Amniotic stem cell (primary cell): ENCODE measurements around the gene CTNNA2.
"Not testable (repeated sequence)": the region's sequence is repeated elsewhere in the genome, so short reads cannot be mapped to it uniquely, and the experiment has no call there.

Source experiments
- DNase-seq: peaks from one replicate; lab custom pipeline; 2025; lab: John Stamatoyannopoulos, UW

CTNNA2 gene

DNA sequence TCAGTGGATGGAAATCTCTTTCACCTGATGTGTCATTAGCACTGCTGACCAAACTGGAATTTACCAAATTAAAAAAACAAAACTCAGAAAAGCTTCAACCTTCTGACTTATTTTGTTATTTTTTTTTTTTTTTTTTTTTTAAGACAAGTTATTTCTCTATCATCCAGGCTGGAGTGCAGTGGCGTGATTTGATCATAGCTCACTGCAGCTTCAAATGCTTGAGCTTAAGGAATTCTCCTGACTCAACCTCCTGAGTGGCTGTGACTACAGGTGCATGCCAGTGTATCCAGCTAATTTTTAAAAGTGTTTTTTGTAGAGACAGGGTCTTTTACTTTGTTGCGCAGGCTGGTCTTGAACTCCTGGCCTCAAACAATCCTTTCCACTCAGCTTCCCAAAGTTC, 636.1 kb downstream of the CTNNA2 start:
- DNase-seq: no peak

DNA sequence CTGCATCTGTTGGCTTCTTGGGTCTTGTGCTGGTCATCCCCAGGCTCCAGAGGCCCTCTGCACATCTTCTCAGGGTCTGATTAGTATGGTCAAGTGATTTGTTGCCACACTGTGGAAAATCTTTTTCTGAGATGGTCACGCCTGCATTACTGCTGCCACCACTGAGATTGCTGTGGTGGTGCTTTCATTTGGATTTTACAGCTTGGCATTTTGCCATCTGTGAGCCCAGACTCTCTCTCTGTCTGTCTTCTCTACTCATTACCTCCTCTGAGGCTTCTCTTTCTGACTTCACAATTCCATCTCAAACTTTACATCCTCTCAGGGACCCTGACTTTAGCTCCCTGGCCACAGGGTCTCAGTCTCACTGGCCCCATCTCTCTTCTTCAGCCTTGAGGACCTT, 637.1 kb downstream of the CTNNA2 start:
- DNase-seq: no peak

DNA sequence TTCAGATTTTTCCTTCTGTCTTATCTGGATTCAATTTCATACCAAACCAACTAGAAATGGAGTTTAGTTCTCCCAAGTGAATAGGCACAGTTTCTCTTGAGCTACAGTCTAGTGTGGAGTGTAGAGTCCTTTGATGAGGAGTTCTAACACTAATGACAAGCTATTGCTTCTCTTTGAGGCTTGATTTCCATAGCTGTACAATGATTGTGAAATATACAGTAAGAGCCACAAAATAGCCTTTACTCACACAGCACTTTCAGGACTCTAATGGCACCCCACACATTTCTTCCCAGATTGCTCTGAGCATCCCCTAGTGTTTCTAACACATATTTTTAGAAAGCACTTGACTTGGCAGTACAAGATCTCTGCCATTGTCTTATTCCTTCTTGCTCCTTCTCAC, 638.4 kb downstream of the CTNNA2 start:
- DNase-seq: no peak

DNA sequence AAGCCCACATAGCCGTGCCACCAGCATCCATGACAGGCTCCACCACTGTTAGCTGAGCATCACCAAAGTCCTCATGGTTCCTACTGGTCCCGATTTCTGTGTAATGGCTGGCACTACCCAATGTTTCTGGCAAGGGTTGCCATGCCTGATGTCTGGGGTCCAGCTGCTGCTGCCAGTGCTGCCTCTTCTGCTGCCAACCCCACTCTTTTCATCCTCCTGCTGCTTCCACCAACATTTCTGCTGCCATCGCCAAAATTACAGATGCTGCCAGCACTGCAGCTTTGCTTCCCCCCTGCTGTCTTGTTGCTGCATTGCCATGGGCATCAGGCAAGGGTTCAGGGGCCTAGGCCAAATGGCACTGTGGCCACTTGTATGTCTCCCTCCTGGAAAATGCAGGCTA, 638.8 kb downstream of the CTNNA2 start:
- no peak for DNase-seq

DNA sequence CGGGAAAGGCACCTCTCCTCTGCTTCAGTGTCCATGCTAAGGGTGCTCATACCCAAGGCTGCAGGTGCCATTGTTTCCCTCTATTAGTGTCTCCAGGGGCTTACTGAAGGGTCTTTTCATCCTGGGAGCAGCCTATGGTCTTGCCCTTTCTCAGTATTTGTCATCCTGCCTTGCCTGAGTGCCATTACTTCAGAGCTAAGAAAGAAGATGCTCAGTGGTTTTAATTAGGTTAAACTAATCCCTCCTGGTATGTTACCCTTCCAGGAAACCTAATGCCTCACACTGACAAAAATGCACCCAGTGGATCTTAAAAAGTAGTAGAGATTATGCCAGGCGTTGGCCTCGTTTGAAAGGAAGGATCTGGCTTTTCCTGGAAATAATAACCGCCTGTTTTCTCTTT, 640.3 kb downstream of the CTNNA2 start:
- no peak for DNase-seq

DNA sequence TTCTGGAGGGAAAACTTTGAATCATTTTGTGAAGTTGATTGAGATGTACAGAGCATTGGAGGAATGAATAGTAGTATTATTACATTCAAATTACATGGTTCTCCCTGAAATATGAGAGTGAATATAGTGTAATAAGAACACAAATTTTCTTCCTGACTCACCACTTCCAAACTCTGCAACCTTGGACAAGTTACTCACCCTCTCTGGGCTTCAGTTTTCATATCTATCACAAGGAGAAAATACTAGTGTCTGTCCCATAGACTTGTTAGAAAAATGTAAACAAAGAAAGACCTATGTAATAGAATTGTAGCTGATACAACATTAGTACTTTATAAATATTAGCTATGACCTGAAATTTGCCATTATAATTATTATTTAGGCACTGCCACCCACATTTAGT, 640.9 kb downstream of the CTNNA2 start:
- DNase-seq: no peak

DNA sequence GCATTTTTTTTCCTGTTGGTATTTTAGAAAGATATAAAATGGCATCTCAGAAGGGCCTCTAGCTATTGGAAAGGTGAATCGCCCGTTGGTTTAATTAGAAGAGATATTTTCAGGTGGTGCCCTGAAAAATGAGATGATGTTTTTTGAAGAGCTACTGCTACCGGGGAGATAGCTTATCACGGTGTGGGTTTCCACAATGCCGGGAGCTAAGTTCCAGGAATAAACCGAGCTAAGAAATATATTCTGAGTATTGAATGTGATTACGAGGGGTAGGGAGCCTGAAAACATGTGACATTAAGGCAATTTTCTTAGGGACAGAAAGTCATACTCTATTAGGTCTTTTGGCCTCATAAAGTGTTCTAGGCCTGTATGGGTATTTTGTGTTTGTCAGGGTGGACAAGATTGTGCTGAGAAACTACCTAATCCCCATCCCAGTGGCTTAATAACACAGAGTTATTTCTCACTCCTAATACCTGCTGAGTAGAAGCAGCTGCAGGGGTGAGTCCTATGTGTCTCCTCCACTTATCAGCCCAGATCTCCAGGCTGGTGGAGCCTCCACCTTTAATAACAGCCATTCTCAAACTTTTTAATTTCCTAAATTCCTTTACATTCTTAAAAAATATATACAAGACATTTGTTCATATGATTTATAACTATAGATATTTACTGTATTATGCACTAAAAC, 641.5 kb downstream of the CTNNA2 start:
- no peak for DNase-seq

DNA sequence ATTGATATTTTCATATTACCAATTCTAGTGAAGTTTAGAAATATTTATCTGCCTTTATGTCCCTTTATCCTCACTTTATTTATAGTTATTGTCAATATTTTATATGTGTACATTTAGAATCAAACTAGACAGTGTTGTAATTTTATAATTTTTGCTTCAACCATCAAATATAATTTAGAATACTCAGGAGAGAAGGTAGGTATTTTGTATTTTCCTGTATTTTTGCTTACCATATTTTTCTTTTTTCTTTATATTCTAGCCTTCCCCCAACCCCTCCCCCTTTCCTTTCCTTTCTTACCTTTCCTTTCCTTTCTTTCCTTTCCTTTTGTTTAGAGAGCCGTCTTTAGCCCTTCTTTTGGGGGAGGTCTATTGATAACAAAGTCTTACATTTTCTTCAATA, 651.5 kb downstream of the CTNNA2 start:
- DNase-seq: no peak

DNA sequence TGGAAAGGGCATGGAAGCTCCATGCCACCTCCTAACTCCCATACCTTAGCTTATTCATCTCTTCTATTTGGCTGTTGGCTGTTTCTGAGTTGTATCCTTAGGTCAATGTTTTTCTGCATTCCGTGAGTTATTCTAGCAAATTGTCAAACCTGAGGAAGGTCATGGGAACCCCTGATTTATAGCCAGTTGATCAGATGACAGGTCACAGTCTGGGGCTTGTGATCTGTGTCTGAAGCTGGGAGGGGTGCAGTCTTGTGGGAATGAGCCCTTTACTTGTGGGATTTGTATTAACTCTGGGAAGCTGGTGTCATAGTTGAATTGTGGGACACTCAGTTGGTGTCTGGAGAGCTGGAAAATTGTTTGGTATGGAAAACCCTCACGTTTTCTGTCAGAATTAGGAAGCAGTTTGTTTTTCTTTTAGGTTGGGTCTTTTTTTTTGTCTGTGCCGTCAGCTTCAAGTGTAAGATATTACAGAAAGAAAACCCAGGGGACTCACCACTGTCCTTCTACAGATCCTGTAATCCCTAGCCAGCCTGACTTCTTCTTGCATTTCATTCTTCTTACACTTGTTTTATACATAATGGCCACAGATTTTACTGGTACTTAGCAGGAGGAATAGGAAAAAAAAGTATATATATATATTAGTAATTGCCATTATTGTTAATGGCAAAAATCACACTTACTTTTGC, 653.8 kb downstream of the CTNNA2 start:
- no peak for DNase-seq

DNA sequence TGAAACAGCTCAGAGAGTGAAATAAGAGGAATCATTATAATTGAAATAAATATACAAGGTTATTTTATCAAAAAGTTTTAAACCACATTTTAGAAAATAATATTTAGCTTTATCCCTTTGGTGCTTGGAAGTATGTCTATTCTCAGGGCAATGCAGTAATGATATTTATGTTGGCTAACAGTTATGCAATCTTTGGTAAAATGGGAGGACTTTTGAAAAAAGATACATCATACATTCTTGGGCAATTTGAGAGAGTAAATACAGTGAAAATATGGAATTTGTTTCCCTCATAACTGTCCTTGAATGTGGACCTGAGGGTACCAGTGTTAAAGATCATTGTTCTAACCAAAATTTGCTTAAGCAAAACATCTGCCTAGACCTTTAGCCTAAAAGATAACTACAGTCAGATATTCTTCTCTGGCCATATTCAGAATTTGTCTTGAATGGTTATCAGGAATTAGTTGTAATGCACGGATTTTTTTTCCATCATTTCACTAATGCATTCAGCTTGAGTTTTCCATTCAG, 654.5 kb downstream of the CTNNA2 start:
- no peak for DNase-seq

DNA sequence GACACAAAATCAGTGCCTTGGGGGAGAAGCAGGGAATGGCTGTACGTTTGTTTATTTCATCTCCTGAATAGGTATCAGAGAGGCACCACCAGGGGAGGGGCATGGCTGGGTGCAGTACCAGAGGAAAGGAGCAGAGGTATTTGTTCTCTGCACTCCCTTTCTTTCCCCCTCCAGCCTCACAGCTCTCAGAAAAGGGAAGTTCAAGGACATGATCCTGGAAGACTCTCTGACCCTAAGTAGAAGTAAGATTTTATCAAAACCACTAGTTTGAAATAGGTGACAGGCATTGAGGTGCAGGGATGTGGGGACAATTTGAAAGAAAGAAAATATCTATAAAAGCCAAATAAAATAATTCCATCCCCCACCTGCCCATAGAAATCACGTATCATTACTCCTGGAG, 655.2 kb downstream of the CTNNA2 start:
- DNase-seq: no peak

DNA sequence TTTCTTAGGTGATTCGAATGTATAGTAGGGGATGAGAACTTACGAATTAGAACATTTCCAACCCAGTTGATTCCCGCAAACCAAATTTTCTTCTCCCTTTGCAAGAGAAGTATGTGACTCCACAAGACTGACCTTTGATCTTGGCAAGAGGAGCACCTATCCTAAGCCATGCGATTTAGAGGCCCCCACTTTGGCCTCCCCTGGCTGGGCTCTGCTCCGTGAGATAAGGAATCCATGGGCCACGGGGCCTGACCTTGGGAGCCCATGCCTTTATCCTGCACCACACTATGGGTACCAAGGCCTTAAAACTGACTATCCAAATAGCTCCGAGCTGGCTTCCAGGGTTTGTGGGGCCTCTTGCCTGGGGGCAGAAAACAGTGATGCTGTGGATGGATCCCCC, 656.0 kb downstream of the CTNNA2 start:
- no peak for DNase-seq

DNA sequence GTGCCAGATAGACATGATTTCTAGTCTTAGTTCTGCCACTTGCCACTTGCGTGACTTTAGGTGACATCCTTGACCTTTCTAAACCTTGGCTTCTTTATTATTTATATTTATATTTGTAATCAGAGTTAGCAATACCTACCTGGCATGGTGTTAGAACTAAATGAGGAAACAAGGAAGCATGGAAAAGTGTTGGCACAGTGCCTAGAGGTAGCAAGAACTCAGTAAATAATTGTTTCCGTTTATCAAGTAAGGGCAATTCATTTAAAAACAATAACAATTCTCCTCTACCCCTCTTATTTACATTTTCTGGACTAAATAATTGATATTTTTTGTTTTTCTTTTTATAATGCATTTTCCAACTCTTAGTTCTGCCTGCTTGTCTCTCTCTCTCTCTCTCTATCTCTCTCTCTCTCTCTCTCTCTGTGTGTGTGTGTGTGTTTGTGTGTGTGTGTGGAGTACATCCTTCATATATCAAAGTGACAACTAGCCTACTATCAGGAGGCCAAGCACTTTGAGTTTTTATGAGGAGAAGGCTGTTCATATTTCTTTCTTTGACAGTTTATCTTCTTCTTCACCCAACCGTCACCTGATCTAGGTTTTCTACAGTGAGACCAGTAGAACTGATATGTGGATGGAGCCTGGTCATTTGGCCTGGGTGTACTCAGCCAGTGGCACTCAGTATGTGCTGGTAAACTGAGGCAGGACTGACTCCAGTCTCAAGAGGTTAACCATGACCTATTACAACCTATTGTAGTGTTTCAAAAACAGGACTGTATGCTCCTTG, 657.2 kb downstream of the CTNNA2 start:
- DNase-seq: no peak

DNA sequence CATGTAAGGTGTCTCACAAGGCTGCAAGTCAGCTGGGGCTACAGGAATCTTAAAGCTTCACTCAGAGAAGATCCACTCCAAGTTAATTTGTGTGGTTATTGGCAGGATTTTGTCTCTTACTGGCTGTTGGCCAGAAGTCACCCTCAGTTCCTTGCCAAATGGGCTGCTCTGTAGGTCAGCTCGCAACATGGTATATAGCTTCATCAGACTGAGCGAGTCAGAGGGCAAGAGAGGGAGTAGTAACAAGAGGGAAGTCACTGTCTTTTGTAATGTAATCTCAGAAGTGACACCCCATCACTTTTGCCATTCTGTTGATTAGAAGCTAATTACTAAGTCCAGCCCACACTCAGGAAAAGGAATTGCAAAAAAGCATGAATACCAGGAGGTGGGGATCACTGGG, 672.2 kb downstream of the CTNNA2 start:
- DNase-seq: no peak

DNA sequence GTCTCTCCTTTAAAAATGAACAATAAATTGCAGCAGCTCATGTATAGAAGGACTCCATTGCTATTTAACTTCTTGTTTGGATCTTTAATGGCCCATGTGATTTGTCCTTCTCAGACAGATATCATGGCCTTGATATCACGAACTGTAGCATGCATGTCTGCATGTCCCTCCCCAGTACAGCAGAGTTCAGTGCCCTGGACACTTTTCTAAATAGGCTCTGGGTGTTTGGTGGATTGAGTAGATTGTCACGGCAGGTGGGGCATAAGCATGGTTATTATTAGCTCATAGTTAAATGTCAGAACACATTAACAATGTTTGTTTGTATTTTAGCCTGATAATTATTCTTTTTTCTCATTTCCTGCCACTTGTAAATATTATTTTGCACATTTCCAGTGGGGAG, 673.4 kb downstream of the CTNNA2 start:
- no peak for DNase-seq

DNA sequence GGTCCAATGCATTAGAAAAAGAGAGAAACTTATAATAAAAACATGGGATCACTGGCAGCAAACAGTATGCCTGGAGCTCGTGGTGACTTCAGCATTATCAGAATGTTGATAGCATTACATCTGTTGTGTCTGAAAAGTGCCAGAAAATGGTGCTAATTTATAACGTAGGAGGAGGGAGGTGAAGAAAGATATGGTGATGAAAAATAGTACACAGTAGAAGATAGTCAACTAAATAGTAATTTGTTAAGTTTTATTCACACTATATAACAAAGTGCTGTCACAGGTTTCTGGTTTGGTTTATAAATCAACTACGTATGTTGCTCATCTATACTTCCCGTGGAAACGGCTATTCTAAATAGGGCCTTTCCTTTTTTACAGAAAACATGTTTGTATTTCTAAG, 674.3 kb downstream of the CTNNA2 start:
- no peak for DNase-seq

DNA sequence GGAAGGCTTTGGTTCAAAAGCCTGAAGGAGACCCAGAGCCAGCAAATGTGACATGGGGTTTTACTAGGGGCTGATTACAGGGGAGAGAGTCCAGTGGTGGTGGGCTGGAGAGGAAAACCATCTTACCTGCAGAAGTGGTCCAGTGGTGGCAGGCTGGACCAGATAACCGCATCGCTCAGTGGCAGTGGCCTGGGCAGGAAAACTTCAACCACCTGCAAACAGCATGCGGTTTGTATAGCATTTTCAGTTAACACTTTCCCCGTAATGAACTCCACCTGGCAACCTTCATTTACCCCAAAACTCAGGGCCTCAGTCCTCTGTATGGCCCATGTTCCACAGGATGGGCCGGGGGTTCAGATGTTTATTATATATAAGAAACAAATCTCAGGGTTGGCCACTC, 677.3 kb downstream of the CTNNA2 start:
- no peak for DNase-seq

DNA sequence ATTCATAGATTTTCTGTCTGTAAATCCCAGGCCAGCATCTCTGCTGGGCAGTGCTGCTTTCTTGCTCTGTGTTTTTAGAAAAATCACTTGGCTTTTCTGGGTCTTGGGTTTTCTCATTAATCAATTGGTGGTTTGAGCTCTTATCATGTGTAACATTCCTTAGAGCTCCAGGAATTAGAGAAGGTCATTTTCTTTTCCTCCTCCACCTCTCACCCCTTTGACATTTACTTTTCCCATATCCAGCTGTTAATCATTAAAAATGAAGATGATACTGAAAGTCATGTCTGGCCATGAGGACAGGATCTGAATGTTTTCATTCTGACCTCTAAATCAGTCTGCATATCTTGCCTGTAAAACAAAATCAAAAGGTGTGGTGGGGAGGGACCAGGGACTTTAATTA, 680.7 kb downstream of the CTNNA2 start:
- no peak for DNase-seq

DNA sequence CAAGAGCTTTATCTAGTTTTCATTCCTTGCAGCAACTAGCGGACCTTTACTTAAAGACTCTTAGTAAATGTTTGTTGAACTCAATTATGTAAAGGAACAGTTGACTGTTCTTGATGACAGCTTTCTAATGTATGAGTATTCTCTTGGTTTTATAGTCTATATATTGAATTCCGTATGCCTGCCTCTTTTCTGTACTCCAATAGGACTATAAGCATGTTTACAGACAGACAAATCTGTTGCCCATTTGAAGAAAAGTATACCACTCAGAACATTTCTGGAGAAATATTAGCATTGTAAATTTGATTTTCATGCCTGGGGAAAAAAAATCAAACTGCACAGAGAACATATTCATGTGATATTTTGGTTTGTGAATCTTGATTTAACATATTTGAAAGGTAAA, 682.2 kb downstream of the CTNNA2 start:
- DNase-seq: no peak

DNA sequence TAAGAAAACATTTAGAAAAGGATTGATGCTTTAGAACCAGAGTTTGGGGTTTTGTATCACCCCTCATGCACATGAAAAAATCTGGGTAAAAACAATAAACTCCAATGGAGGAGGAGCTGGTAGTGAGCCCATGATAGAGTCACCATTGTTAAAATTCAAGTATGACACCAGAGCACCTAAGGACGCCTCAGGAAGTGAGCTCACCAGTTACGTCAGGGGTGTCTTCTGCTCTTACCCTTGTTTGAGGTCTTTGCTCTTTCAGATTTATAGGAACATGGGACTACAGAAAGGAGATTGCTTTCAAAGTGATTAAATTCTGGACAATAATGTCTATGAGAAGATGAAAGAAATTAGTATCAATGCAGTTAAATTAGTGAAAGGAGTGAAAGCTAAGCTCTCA, 685.2 kb downstream of the CTNNA2 start:
- DNase-seq: no peak

DNA sequence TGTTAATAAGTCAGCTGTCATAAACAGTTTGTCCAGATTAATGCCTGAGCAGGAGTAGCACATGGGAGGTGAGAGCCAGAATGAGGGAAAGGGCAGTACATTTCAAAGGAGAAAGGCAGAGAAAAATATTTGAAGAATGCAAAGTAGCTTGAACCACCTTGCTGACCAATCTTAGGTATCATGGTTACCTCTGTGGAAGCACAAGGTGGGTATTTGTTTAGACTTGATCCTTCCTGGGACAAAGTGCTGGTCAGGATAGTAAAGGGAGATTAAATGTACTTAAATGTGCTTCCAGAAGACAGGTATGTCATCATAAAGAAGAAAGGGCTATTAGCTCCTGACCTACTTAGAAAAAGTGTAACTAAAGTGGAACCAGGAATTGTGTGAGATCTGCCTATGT, 686.7 kb downstream of the CTNNA2 start:
- no peak for DNase-seq

DNA sequence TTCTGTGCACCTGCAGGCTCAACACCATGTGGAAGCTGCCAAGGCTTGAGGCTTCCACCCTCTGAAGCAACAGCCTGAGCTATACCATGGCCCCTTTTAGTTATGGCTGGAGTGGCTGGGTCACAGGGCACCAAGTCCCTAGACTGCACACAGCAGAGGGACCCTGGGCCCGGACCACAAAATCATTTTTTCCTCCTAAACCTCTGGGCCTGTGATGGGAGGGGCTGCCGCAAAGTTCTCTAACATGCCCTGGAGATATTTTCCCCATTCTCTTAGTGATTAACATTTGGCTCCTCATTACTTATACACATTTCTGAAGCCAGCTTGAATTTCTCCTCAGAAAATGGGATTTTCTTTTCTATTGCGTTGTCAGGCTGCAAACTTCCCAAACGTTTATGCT, 691.1 kb downstream of the CTNNA2 start:
- not testable (repeated sequence) for DNase-seq

DNA sequence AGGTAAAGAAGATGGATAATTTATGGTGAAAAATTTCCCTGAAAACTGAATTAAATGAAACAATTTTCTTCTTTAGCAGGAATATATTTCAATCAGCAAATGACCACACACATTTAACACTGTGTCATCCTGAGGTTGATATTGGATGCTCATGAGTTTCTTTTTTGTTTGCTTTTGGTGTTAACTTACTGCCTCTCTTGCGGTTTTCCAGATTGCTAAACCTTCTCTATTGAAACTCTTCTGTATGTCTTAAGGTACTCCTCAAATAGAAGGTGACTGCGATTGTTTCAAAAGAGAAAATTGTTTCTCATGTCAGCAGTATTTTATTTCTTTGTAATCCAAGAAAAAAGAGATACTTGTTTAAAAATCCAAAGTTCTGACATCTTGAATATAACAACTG, 692.6 kb downstream of the CTNNA2 start:
- no peak for DNase-seq
